ENCODE data around the gene ADCY3.

The ADCY3 gene

DNA sequence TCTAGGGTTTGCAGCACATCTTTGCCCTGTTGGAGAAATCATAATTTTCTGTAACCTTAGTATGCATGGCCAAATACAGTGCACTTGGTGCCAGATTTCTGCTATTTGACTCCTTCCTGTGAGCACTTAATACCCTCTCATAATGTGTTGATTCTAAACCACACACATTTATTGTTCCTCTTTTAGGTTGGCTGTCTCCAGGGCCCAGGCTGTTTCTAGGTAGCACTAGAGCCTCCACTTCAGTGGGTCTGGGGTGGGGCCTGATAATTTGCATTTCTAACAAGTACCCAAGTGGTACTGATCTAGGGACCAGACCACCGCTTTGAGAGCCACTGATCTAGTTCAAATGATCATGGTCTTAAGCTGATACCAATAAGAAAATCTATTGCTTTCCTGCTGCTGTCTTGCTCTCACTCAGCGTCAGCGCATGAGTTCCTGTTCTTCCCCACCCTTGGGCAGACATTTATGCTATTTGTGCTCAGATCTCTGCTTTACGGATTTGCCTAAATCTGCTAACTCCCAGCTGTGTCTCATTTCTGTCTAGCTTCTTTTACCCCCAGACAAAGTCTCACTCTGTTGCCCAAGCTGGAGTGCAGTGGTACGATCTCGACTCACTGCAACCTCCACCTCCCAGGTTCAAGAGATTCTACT is 134.2 kb downstream of the ADCY3 start:
- Histone ChIP-seq H3K4me1 (ENCODE audit: control insufficient read depth, insufficient read depth, low read length) (no peaks in the 10 kb centered on the region), H3K4me3 (ENCODE audit: low read depth, low read length) (no peak overlapping the region), H3K9ac (ENCODE audit: low read depth, low read length) (no peak overlapping the region), H3K36me3 (ENCODE audit: control insufficient read depth, insufficient read depth, low read length) (no peaks in the 10 kb centered on the region), H3K9me3 (ENCODE audit: control insufficient read depth, insufficient read depth, low read length) (no peaks in the 10 kb centered on the region), H3K27me3 (ENCODE audit: control insufficient read depth, insufficient read depth, low read length) (no peaks in the 10 kb centered on the region)

DNA sequence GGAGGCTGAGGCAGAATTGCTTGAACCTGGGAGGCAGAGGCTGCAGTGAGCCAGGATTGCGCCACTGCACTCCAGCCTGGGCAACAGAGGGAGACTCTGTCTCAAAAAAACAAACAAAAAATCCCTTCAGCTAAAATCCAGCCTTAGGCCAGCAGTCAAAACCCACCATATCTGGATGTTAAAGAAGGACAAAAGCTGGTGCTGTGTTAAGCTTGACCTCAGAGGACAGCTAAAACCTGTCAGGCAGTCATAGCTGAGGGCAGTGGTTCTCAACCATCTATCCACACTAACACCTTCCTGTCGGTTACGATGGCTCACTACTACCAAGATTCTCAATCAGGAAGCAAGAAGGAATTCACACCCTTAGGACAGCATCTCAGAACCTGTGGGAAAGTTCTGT is 136.4 kb downstream of the ADCY3 start:
- H3K4me1 ChIP-seq (ENCODE audit: control insufficient read depth, insufficient read depth, low read length): no peaks in the 10 kb centered on the region
- H3K9me3 ChIP-seq (ENCODE audit: control insufficient read depth, insufficient read depth, low read length): no peaks in the 10 kb centered on the region
- no peaks in the 10 kb centered on the region for H3K36me3 ChIP-seq (ENCODE audit: control insufficient read depth, insufficient read depth, low read length)

DNA sequence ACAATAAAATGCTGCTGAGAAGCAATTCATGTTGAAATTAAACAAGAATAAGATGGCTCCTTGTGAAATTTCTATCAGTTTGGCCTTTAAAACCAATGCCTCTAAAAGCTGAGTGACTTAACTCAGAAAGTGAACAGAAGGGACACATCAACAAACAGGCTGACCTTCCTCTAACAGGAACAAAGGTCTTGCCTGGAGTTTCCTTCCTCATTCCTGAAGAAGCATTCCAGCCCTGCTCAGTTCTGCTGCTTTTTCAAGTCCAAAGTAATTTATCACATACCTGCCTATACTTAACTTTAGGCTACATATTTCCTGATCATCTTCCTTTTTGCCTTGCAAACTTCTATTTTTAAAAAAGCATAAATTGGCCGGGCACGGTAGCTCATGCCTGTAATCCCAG is 140.9 kb downstream of the ADCY3 start:
- no peak overlapping the region for H3K9ac ChIP-seq (ENCODE audit: low read depth, low read length)
- no peaks in the 10 kb centered on the region for H3K4me1 ChIP-seq (ENCODE audit: control insufficient read depth, insufficient read depth, low read length)
- no peak overlapping the region for H3K4me3 ChIP-seq (ENCODE audit: low read depth, low read length)
- no peaks in the 10 kb centered on the region for H3K27me3 ChIP-seq (ENCODE audit: control insufficient read depth, insufficient read depth, low read length)
- no peaks in the 10 kb centered on the region for H3K36me3 ChIP-seq (ENCODE audit: control insufficient read depth, insufficient read depth, low read length)
- no peaks in the 10 kb centered on the region for H3K9me3 ChIP-seq (ENCODE audit: control insufficient read depth, insufficient read depth, low read length)

More for the DNA sequence above, 136.4 kb downstream of the ADCY3 start:
- H3K4me3 ChIP-seq (ENCODE audit: low read depth, low read length): no peak overlapping the region
- no peak overlapping the region for H3K9ac ChIP-seq (ENCODE audit: low read depth, low read length)
- no peaks in the 10 kb centered on the region for H3K27me3 ChIP-seq (ENCODE audit: control insufficient read depth, insufficient read depth, low read length)

DNA sequence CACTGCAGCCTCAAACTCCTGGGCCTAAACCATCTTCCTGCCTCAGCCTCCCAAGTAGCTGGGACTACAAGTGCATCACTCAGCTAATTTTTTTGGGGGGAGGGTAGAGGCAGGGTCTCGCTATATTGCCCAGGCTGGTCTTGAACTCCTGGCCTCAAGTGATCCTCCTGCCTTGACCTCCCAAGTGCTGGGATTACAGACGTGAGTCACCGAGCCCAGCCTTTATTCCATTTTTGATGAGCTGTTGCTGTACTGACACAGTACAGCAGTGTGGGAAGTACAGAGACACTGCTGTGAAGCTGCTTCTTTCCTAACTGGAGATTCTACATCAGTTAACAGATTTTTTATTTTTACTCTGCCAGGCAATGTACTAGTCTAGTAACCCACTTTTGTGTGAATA is 145.7 kb downstream of the ADCY3 start:
- Histone ChIP-seq H3K9ac (ENCODE audit: low read depth, low read length) (no peak overlapping the region), H3K4me1 (ENCODE audit: control insufficient read depth, insufficient read depth, low read length) (no peaks in the 10 kb centered on the region), H3K9me3 (ENCODE audit: control insufficient read depth, insufficient read depth, low read length) (no peaks in the 10 kb centered on the region), H3K36me3 (ENCODE audit: control insufficient read depth, insufficient read depth, low read length) (no peaks in the 10 kb centered on the region), H3K4me3 (ENCODE audit: low read depth, low read length) (no peak overlapping the region), H3K27me3 (ENCODE audit: control insufficient read depth, insufficient read depth, low read length) (no peaks in the 10 kb centered on the region)

DNA sequence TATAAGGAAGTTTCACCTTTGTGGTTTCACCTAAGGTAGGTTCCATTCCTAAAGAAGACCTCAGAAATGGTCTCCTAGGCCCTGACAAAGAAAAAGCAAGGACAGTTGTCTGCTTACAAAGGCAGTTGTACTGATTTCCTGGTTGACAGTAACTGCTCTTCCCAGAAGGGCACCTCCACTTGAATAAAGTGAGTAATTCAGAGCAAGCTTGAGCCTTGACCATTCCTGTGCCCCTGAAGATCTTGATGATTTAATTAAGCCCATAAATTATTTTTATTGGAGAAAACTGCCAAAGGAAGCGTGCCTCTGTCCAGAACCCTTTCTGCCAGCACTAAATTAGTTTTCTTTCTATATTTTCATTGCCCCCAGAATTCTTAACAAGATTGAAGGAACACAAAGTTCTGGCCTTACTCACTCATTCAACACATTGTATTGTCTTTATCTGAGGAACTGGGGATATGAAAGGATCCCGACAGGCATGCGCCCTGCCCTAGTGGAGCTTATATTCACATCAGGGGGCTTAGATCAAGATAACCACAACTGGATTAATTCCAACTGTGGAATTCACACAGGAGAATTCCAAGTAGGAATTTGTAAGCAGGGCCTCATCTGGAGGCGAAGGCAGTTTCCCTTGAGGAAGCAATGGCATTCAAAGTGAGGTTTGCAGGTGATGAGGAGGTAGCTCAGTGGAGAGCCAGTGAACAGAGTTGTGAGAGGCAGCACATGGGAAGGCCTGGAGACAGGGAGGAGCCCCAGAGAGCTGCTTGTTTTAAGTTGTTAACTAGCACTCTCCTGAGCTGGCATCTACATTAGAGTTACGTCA is 148.1 kb downstream of the ADCY3 start:
- Histone ChIP-seq H3K4me3 (ENCODE audit: low read depth, low read length) (no peak overlapping the region), H3K9me3 (ENCODE audit: control insufficient read depth, insufficient read depth, low read length) (no peaks in the 10 kb centered on the region), H3K27me3 (ENCODE audit: control insufficient read depth, insufficient read depth, low read length) (no peaks in the 10 kb centered on the region)

DNA sequence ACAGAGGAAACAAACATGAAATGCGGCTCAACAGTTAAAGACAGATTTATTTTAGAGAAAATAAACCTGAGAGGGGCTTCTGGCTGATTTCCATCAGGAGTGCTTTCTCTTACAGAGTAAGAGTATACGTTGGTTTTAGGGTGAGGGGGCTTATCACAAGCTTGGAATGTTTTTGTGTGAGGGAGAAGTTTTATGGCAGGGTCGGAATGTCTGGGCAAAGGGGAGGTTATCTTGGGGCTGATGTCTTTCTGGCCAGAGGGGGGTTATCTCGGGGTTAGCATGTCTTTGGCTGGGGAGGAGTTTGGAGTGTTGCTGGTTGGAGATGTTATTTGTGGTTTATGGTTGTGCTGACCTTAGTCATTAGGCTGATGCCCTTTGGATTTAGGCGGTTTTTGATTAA is 149.0 kb downstream of the ADCY3 start:
- Histone ChIP-seq H3K9me3 (ENCODE audit: control insufficient read depth, insufficient read depth, low read length) (no peaks in the 10 kb centered on the region), H3K27me3 (ENCODE audit: control insufficient read depth, insufficient read depth, low read length) (no peaks in the 10 kb centered on the region)

More for the DNA sequence above, 148.1 kb downstream of the ADCY3 start:
- Histone ChIP-seq H3K4me1 (ENCODE audit: control insufficient read depth, insufficient read depth, low read length) (no peaks in the 10 kb centered on the region), H3K36me3 (ENCODE audit: control insufficient read depth, insufficient read depth, low read length) (no peaks in the 10 kb centered on the region), H3K9ac (ENCODE audit: low read depth, low read length) (no peak overlapping the region)

More for the DNA sequence above, 149.0 kb downstream of the ADCY3 start:
- H3K36me3 ChIP-seq (ENCODE audit: control insufficient read depth, insufficient read depth, low read length): no peaks in the 10 kb centered on the region
- no peak overlapping the region for H3K9ac ChIP-seq (ENCODE audit: low read depth, low read length)
- H3K4me1 ChIP-seq (ENCODE audit: control insufficient read depth, insufficient read depth, low read length): no peaks in the 10 kb centered on the region
- no peak overlapping the region for H3K4me3 ChIP-seq (ENCODE audit: low read depth, low read length)
